IPS-20b (cell line): ENCODE results near the gene USH1G.
"Not testable (repeated sequence)": the region's sequence is repeated elsewhere in the genome, so short reads cannot be mapped to it uniquely, and the experiment has no call there.

Experiments
- H3K27ac ChIP-seq: one replicate; pipeline ENCODE4 v1.5.1; 2013; ENCODE audit warnings: low read length
- H3K27me3 ChIP-seq: 2 replicates; pipeline ENCODE4 v1.6.1; 2013; ENCODE audit warnings: mild to moderate bottlenecking, low read length, inconsistent platforms; ENCODE audit not compliant: insufficient read depth
- H3K36me3 ChIP-seq: 2 replicates; pipeline ENCODE4 v1.6.1; 2013; ENCODE audit warnings: low read depth, mild to moderate bottlenecking, inconsistent platforms, low read length, moderate library complexity; ENCODE audit not compliant: insufficient read depth
- H3K4me1 ChIP-seq: 2 replicates; pipeline ENCODE4 v1.6.1; 2013; ENCODE audit warnings: mild to moderate bottlenecking, control low read depth, inconsistent platforms, low read length, moderate library complexity; ENCODE audit not compliant: insufficient read depth
- H3K4me3 ChIP-seq: 2 replicates; pipeline ENCODE4 v1.5.1; 2013; ENCODE audit warnings: mild to moderate bottlenecking, low read length, inconsistent platforms
- H3K9ac ChIP-seq: 2 replicates; pipeline ENCODE4 v1.6.1; 2013; ENCODE audit warnings: low read depth, mild to moderate bottlenecking, inconsistent platforms, low read length, moderate library complexity
- H3K9me3 ChIP-seq: 2 replicates; pipeline ENCODE4 v1.6.1; 2013; ENCODE audit warnings: mild to moderate bottlenecking, low read depth, low read length, inconsistent platforms; ENCODE audit not compliant: insufficient read depth

The USH1G gene

GRCh38 chr17:74875977-74876593, 47.0 kb downstream of the USH1G start:
- H3K4me1 ChIP-seq, result peaks cover 4% of the 10 kb centered on the region; the same call in 1 of the 2 replicates
- no peaks in the 10 kb centered on the region; the same call in 1 of the 2 replicates for H3K27me3 ChIP-seq
- no peaks in the 10 kb centered on the region for H3K36me3 ChIP-seq
- H3K27ac ChIP-seq, result no peak overlapping the region
- no peak overlapping the region for H3K9ac ChIP-seq
- H3K9me3 ChIP-seq, result no peaks in the 10 kb centered on the region
- H3K4me3 ChIP-seq, result no peak overlapping the region

GRCh38 chr17:74875155-74875976, 47.7 kb downstream of the USH1G start:
- no peaks in the 10 kb centered on the region; the same call in 1 of the 2 replicates for H3K27me3 ChIP-seq
- H3K4me1 ChIP-seq, result peaks cover 4% of the 10 kb centered on the region; the same call in 1 of the 2 replicates
- no peak overlapping the region for H3K27ac ChIP-seq
- H3K9me3 ChIP-seq, result no peaks in the 10 kb centered on the region
- H3K36me3 ChIP-seq, result no peaks in the 10 kb centered on the region
- no peak overlapping the region for H3K9ac ChIP-seq
- no peak overlapping the region for H3K4me3 ChIP-seq

DNA sequence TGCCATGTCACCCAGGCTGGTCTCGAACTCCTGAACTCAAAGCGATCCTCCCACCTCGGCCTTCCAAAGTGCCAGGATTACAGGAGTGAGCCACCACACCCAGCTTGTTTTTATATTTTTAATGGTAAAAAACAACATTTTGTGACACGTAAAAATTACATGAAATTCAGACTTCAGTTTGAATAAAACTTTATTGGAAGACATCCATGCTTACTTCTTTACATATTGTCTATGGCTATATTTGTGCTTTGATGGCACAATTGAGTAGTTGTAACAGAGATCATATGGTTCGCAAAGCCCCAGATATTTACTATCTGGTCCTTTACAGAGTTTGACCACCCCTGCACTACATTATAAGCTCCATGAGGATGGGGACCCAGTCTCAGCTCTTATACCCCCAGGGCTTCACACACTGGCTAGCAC, 48.4 kb downstream of the USH1G start:
- Histone ChIP-seq H3K4me3 (no peak overlapping the region), H3K27me3 (no peaks in the 10 kb centered on the region; the same call in 1 of the 2 replicates), H3K9me3 (no peaks in the 10 kb centered on the region), H3K36me3 (0 out of 2 replicates have a peak, but pooled peaks cover 3% of the 10 kb centered on the region), H3K9ac (peak overlapping the region; percentile 93; the same call in 1 of the 2 replicates), H3K4me1 (peaks cover 4% of the 10 kb centered on the region; the same call in 1 of the 2 replicates), H3K27ac (no peak overlapping the region)

GRCh38 chr17:74873874-74874614, 49.0 kb downstream of the USH1G start:
- H3K27me3 ChIP-seq, result no peaks in the 10 kb centered on the region; the same call in 1 of the 2 replicates
- H3K9ac ChIP-seq, result peak overlapping the region; percentile 93
- peak overlapping the region; percentile 47 for H3K27ac ChIP-seq
- H3K4me1 ChIP-seq, result peaks cover 4% of the 10 kb centered on the region; the same call in 1 of the 2 replicates
- H3K36me3 ChIP-seq, result 0 out of 2 replicates have a peak, but pooled peaks cover 3% of the 10 kb centered on the region
- no peaks in the 10 kb centered on the region for H3K9me3 ChIP-seq
- peak overlapping the region; percentile 80 for H3K4me3 ChIP-seq

GRCh38 chr17:74873037-74873873, 49.8 kb downstream of the USH1G start:
- Histone ChIP-seq H3K36me3 (0 out of 2 replicates have a peak, but pooled peaks cover 3% of the 10 kb centered on the region), H3K9ac (peak overlapping the region; percentile 93), H3K4me1 (peaks cover 4% of the 10 kb centered on the region; the same call in 1 of the 2 replicates), H3K27ac (peak overlapping the region; percentile 47), H3K4me3 (peak overlapping the region; percentile 80), H3K9me3 (no peaks in the 10 kb centered on the region), H3K27me3 (no peaks in the 10 kb centered on the region; the same call in 1 of the 2 replicates)

DNA sequence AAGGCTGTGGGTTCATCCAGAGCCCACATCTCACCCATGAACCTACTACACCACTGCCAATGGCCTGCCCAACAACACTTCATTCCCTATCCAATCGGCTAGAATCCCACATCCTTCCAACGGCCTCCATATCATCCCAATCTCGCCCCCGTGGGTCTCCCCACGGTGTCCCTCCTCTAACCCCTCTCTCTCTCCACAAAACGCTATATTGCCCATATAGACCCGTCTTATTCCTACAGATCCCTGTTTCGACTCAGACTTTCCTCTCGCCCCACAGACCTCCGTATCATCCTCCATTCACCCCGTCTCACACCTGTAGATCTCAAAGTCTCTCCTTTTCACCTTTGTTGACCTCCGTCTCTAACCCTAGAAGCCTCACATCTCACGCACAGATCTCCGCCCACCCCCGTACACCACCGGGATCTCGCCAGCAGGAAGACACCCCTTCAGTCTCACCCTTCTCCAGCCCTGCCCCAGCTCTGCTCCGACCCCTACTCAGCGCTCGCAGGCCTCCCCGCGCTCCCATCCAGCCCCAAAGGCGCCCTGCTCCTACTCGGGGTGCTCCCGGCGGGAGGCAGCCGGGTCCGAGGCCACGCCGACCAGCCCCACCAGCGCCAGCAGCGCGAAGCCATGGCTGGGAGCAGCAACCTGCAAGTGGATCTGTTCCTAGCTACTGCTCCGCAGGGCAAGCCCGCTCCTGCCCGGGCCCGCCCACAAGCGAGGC, 50.6 kb downstream of the USH1G start, which contains the start of gene FDXR:
Gene FDXR (minus strand): TSS at position 682 of the 724 bp plus-strand sequence. CDS start 50 bp downstream, at position 632.
- no peaks in the 10 kb centered on the region; the same call in 1 of the 2 replicates for H3K27me3 ChIP-seq
- H3K4me3 ChIP-seq, result peak within 1 kb of the TSS; percentile 80
- H3K9ac ChIP-seq, result peak within 1 kb of the TSS; percentile 93
- H3K36me3 ChIP-seq, result 0 out of 2 replicates have a peak, but pooled peaks cover 3% of the 10 kb centered on the region
- H3K4me1 ChIP-seq, result peaks cover 4% of the 10 kb centered on the region; the same call in 1 of the 2 replicates
- H3K9me3 ChIP-seq, result no peaks in the 10 kb centered on the region
- peak within 1 kb of the TSS; percentile 47 for H3K27ac ChIP-seq

DNA sequence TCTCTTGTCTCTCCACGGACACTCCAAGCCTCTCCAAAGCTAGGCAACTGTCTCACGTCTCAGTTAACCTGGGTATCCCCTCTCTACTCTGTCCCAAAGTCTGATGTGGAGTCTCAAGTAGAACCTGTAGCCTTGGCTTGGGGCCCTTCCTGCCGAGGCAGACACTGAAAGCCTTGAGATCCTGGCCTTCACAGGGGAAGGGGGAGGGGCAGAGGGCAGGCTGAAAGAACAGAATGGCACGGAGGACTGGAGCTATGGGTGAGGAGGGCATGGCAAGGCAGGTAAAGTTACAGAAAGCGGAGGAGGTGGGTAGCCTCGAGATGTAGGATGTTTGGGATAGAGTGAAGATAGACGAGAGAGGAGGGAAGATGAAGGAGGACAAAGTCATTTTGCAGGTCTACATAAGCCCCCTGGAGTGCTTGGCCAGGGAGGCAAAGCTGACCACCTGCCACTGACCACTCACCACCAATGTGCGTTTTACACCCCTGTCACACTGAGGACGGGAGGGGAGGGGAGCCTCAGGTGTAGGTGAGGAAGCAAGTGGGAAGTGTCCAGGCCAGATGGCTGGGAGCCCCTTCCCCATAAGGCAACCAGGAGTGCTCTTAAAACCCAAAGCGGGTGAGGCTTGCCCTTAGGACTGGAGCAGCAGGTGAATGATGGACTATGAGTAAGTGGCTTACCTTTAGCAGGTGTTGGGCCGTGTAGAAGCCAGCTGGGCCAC, 51.5 kb downstream of the USH1G start:
- Histone ChIP-seq H3K9me3 (no peaks in the 10 kb centered on the region), H3K36me3 (0 out of 2 replicates have a peak, but pooled peaks cover 3% of the 10 kb centered on the region), H3K4me1 (peaks cover 4% of the 10 kb centered on the region; the same call in 1 of the 2 replicates), H3K9ac (no peak overlapping the region), H3K4me3 (peak overlapping the region; percentile 73), H3K27me3 (no peaks in the 10 kb centered on the region; the same call in 1 of the 2 replicates), H3K27ac (no peak overlapping the region)

GRCh38 chr17:74870512-74870911, 52.5 kb downstream of the USH1G start:
- Histone ChIP-seq H3K4me1 (peaks cover 4% of the 10 kb centered on the region; the same call in 1 of the 2 replicates), H3K36me3 (0 out of 2 replicates have a peak, but pooled peaks cover 3% of the 10 kb centered on the region), H3K27ac (no peak overlapping the region), H3K9ac (no peak overlapping the region), H3K4me3 (no peak overlapping the region), H3K9me3 (no peaks in the 10 kb centered on the region), H3K27me3 (no peaks in the 10 kb centered on the region; the same call in 1 of the 2 replicates)

DNA sequence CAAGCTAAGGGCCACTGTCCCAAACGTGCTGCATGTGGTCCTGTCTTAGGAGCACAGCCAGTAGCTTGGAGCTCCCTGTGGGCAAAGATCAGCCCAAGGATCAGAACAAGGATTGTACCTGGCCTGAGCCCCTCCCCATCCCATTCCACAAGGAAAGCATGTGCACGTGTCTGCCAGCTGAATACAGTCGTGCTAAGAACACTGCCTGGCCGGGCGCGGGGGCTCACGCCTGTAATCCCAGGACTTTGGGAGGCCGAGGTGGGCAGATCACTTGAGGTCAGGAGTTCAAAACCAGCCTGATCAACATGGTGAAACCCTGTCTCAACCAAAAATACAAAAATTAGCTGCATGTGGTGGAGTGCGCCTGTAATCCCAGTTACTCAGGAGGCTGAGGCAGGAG, 53.0 kb downstream of the USH1G start:
- H3K9ac ChIP-seq, H3K36me3 ChIP-seq, H3K4me3 ChIP-seq, H3K27ac ChIP-seq, H3K9me3 ChIP-seq, H3K27me3 ChIP-seq, H3K4me1 ChIP-seq: not testable (repeated sequence)
